Measurements from ENCODE around the gene CCDC178. TPM values are rescaled to one million over a fixed set of nuclear protein-coding genes. Genes with fewer than 3 reads are reported as not detected.

Gene CCDC178
- total and polyA plus RNA-seq, 2 donors (not counting 3 experiments of a cell fraction or from before 2014, with no cell fraction given) = 0.80 to 1.6 TPM

GRCh38 chr18:33201509-33201926, 239.0 kb downstream of the CCDC178 start:
- H3K4me2 ChIP-seq (ENCODE audit: insufficient read depth, low read length) = peak overlapping the region; percentile 45
- DNase-seq (ENCODE audit: low read depth, low spot score) (peak; percentile 75), FAIRE-seq (peak; percentile 75)
- no peaks in the 10 kb centered on the region for H4K20me1 ChIP-seq (replicated peaks; ENCODE audit: control insufficient read depth, extremely low read depth, insufficient read depth, low read length)
- peak overlapping the region in 2 of 3 experiments; percentile 10 to 12 for H3K4me3 ChIP-seq (replicated peaks in 1 of 3; ENCODE audit: insufficient read depth in 1 of 3, low read depth in 1 of 3, low read length in 3 of 3)
- no peak overlapping the region for H3K9ac ChIP-seq (replicated peaks; ENCODE audit: extremely low read depth, insufficient read depth, low read length)
- H3K36me3 ChIP-seq (ENCODE audit: control insufficient read depth in 2 of 2, extremely low read depth in 1 of 2, insufficient read depth in 2 of 2, low read length in 2 of 2) = no peaks in the 10 kb centered on the region
- peak overlapping the region; percentile 79 for H2AFZ ChIP-seq (ENCODE audit: low read depth, low read length)
- no peak for TF ChIP-seq MYC (IDR thresholded peaks at IDR 0.05; ENCODE audit: low read depth, low read length)
- no peak for TF ChIP-seq EZH2 (IDR thresholded peaks at IDR 0.05; ENCODE audit: borderline replicate concordance, low read depth, low read length, severe bottlenecking)
- peak; percentile 65 to 77 for TF ChIP-seq CTCF (IDR thresholded peaks at IDR 0.05; ENCODE audit: extremely low read depth in 1 of 2, insufficient read depth in 1 of 2, low read depth in 1 of 2, low read length in 2 of 2)
- H3K9me3 ChIP-seq (replicated peaks; ENCODE audit: control insufficient read depth, insufficient read depth, low read length) = no peaks in the 10 kb centered on the region
- no peaks in the 10 kb centered on the region for H3K9me1 ChIP-seq (replicated peaks; ENCODE audit: control insufficient read depth, extremely low read depth, insufficient read depth, low read length)
- no peak overlapping the region for H3K27ac ChIP-seq (ENCODE audit: insufficient read depth, low read depth, low read length)
- ChIA-PET CTCF (interaction anchor here (0.6 to 3.3 kb wide), 51 partner anchors 8 to 526 kb away, joined by 3 to 49 read pairs (median 4); no protein-coding TSS in a partner anchor), POLR2A (no interaction called here)
- no TSS peak for BruUV-seq (replicated peaks)
- no peaks in the 10 kb centered on the region for H3K79me2 ChIP-seq (ENCODE audit: control insufficient read depth, insufficient read depth, low read length)
- intact Hi-C loops (cut with micrococcal nuclease) (loop anchor here (1.0 to 5.0 kb wide), 5 partner anchors 65 to 487 kb away; no protein-coding TSS in a partner anchor), dilution Hi-C loops (cut with MboI; ENCODE audit: extremely low pct_ligation_motif_present, low sequenced_read_pairs) (no loop called here)
- no peaks in the 10 kb centered on the region for H3K27me3 ChIP-seq (ENCODE audit: control insufficient read depth in 2 of 2, insufficient read depth in 2 of 2, low read length in 2 of 2)
- H3K4me1 ChIP-seq (ENCODE audit: control insufficient read depth, extremely low read depth, insufficient read depth, low read length) = peaks cover 2% of the 10 kb centered on the region

GRCh38 chr18:33195795-33196194, 244.7 kb downstream of the CCDC178 start:
- FAIRE-seq = no peak
- ChIA-PET POLR2A (no interaction called here), CTCF (interaction anchor here (1.0 to 4.6 kb wide), 3 partner anchors 16 to 481 kb away, joined by 3 to 28 read pairs (median 4); no protein-coding TSS in a partner anchor)
- H2AFZ ChIP-seq (ENCODE audit: low read depth, low read length) = no peak overlapping the region
- intact Hi-C loops (cut with micrococcal nuclease) = no loop called here
- no peak overlapping the region for H3K27ac ChIP-seq (ENCODE audit: insufficient read depth, low read depth, low read length)
- no peaks in the 10 kb centered on the region for H3K27me3 ChIP-seq (ENCODE audit: control insufficient read depth in 2 of 2, insufficient read depth in 2 of 2, low read length in 2 of 2)
- TF ChIP-seq EZH2 (IDR thresholded peaks at IDR 0.05; ENCODE audit: borderline replicate concordance, low read depth, low read length, severe bottlenecking) = no peak
- no peak for TF ChIP-seq MAX (IDR thresholded peaks at IDR 0.05; ENCODE audit: insufficient read depth, insufficient read length)
- no peaks in the 10 kb centered on the region for H3K9me3 ChIP-seq (replicated peaks; ENCODE audit: control insufficient read depth, insufficient read depth, low read length)
- no peaks in the 10 kb centered on the region for H3K9me1 ChIP-seq (replicated peaks; ENCODE audit: control insufficient read depth, extremely low read depth, insufficient read depth, low read length)
- no peaks in the 10 kb centered on the region for H4K20me1 ChIP-seq (replicated peaks; ENCODE audit: control insufficient read depth, extremely low read depth, insufficient read depth, low read length)
- no peak overlapping the region for H3K4me3 ChIP-seq (replicated peaks in 1 of 3; ENCODE audit: insufficient read depth in 1 of 3, low read depth in 1 of 3, low read length in 3 of 3)
- dilution Hi-C loops (cut with MboI; ENCODE audit: extremely low pct_ligation_motif_present, low sequenced_read_pairs) = no loop called here
- no peak for DNase-seq (ENCODE audit: low read depth, low spot score)
- no peak overlapping the region for H3K9ac ChIP-seq (replicated peaks; ENCODE audit: extremely low read depth, insufficient read depth, low read length)
- no peaks in the 10 kb centered on the region for H3K36me3 ChIP-seq (ENCODE audit: control insufficient read depth in 2 of 2, extremely low read depth in 1 of 2, insufficient read depth in 2 of 2, low read length in 2 of 2)
- no peaks in the 10 kb centered on the region for H3K4me1 ChIP-seq (ENCODE audit: control insufficient read depth, extremely low read depth, insufficient read depth, low read length)
- no peak overlapping the region for H3K4me2 ChIP-seq (ENCODE audit: insufficient read depth, low read length)
- BruUV-seq (replicated peaks) = no TSS peak
- no peaks in the 10 kb centered on the region for H3K79me2 ChIP-seq (ENCODE audit: control insufficient read depth, insufficient read depth, low read length)
